Skin of body (tissue), 2 donors: ENCODE results near the gene KIF2A. TPM values are rescaled to one million over a fixed set of nuclear protein-coding genes. Genes with fewer than 3 reads are reported as not detected.

Source experiments
- DNase-seq: peaks from one replicate; lab custom pipeline; 2025; lab: John Stamatoyannopoulos, UW
- total RNA-seq: library from RNA; depleted of rRNA; stranded (reverse); fragments of >200 nt; gene quantifications from one replicate; pipeline ENCODE4 v1.2.3, GENCODE V29; 2014

The KIF2A gene
- total RNA-seq, 1 donor from 2014 or later = 55.8 TPM

DNA sequence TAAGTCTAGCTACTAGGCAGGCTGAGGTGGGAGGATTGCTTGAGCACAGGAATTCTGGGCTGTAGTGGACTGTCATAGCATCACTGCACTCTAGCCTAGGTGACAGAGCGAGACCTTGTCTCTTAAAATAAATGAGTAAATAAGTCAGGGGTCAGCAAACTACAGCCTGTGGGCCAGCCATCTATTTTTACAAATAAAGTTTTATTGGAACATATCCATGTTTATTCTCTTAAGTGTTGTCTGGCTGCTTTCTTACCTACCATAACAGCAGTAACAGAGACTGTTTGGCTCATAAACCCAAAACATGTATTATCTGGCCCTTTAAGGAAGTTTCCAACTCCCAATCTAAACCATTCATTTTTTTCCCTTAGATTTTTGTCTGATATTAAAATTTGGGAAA lies 68.1 kb downstream of the KIF2A start:
- DNase-seq = no peak

DNA sequence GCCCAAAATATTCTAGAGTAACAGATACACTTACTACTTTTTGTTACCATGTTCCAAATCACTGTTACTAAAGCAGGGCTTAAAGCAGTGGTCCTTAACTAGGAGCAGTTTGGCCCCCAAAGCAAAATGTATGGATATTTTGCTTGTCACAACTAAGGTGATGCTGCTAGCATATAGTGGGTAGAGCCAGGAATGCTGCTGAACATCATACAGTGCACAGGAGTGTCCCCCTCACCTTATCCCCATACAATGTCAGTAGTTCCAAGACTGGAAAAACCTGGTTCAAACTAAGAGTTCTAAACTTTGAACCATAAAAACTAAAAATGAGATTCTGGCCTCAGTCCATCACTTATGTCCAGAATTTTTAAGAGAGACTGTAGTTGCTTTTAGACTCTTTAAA lies 69.6 kb downstream of the KIF2A start:
- DNase-seq = no peak

- no peak for DNase-seq
Observed at GRCh38 chr5:62376064-62376463, 70.1 kb downstream of the KIF2A start.

DNA sequence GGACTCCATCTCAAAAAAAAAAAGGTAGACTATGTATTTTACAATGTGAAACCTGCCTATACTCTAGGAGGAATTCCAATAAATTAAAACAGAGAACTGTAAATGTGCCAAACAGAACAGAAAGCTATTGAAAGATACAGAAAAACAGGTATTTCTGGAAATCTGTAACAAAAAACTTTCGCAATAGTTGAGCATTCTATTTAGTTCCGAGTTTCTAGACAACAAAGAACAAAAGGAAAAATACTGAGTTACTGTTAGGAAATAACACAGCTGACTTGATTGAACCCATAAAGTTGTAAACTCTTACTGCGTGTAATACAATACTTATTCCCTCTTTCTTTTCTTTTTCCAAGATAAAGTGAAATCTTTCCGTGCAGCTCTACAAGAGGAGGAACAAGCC lies 79.1 kb downstream of the KIF2A start:
- DNase-seq = no peak

DNA sequence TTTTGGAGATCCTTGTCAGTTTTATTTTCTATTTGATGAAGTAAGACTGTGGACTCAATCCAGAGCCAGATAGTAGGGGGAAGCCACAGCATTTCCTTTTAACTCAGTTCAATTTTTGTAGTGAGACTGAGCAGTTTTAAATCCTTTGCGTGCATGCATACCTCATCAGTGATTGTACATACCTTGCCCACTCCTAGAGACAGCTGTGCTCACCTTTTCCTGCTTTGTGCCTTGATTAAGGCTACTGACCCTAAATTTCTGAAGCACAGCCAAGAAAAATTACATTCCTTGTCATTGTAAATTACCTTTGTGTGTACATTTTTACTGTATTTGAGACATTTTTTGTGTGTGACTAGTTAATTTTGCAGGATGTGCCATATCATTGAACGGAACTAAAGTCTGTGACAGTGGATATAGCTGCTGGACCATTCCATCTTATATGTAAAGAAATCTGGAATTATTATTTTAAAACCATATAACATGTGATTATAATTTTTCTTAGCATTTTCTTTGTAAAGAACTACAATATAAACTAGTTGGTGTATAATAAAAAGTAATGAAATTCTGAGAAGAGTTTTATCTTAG lies 79.9 kb downstream of the KIF2A start:
- DNase-seq = no peak

GRCh38 chr5:62386824-62387223 lies 80.8 kb downstream of the KIF2A start:
- DNase-seq = no peak

GRCh38 chr5:62395210-62395950 lies 89.4 kb downstream of the KIF2A start:
- DNase-seq = no peak

GRCh38 chr5:62403411-62404250 lies 97.6 kb downstream of the KIF2A start, which contains the start of gene DIMT1:
TSS of gene DIMT1 (minus strand) at chr5:62403905. CDS start at chr5:62403772, 133 bp downstream.
- DNase-seq = peak; percentile 98

GRCh38 chr5:62412549-62413329 lies 106.7 kb downstream of the KIF2A start, which contains the start of gene IPO11:
TSS of gene IPO11 (plus strand) at chr5:62412763. CDS start at chr5:62437280, 24,517 bp downstream.
- peak; percentile 99 for DNase-seq

DNA sequence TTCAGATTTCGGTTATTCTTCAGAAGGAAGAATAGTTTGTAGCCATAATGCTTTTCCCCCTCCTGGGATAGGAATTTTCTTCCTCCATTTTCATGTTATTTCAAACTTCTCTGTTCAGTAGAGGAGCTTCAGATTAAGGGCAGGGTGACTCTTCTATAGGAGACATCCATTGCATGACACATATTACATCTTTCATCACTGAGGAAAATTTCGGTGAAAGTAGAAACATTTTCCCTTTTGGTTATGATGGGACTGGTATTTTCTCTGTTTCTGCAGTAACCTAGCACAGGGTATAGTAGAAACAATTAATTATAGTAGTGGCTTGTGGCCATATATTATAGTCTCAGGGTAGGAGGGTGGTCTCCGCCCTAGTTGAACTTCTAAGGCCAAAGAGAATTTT lies 107.7 kb downstream of the KIF2A start:
- DNase-seq = no peak

DNA sequence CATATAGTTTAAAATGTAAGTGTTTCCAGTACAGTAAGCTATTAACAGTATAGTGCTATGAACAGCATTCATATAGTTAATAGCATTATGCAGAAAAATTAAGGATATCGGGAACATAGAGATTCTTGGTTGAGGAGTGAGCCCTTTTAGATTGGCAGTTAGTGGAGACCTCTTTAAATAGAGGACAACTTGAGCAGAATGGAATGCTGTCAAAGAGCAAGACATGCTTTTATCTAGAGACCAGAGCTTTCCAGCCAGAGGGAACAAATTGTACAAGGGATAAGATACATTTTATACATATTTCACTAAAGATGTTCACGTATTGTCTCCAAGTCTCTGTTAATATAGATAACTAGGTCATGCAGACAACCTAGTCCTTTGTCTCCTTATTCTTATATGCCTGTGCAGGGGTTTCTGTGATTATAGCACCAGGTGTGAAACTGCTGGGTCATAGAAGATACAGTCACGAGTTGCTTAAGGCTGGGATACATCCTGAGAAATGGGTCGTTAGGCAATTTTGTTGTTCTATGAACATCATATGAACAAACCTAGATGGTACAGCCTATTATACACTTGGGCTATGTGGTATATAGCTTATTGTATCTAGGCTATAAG lies 112.6 kb downstream of the KIF2A start:
- no peak for DNase-seq

DNA sequence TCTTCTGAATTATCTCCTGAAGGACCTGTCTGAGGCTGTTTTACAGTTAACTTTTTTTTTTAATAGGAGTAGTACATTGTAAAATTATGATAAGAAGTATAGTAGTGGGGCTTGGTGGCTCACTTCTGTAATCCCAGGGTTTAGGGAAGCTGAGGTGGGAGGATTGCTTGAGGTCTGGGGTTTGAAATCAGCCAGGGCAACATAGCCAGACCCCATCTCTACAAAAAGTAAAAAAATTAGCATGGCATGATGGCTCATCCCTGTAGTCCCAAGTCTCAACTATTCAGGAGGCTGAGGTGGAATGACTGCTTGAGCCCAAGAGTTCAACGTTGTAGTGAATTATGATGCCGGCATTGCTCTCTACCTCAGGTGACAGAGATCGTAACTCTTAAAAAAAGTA lies 113.6 kb downstream of the KIF2A start:
- DNase-seq = no peak

DNA sequence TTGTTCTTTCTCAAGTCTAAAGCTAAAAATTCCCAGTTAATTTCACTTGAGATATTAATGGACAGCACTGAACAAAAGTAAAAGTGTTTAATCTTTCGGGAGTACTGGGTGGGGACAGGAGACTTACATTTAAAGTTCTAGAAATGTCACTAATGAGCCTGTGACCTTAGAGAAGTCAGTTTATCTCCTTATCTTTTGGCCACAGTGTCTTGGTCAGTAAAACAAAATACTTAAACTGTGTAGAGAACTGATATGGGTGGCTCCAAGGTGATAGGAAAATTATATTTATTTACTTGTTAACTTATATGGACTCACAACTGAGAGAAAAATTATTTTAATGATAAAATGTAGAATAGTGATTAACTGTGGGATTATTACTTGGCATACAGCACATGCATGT lies 115.4 kb downstream of the KIF2A start:
- no peak for DNase-seq

DNA sequence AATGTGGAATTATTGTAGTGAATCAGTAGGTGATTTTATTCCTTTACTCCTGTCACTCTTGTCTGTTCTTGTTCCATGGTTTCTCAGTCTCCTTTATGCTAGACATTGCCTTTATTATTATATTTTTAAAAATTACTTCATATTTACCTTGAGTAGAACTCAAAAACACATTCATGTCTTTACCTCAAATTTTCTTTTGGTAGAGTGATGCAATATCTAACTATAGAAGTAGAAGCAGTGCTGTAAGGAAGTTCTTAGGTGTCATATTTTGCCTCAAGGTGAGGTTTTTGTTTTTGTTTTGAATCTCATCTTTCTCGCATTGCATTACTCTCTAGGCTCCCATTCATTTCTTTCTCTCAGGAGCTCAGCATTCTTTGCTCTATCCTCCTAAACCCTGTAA lies 118.8 kb downstream of the KIF2A start:
- no peak for DNase-seq

- no peak for DNase-seq
Observed at GRCh38 chr5:62431735-62432620, 126.0 kb downstream of the KIF2A start.

DNA sequence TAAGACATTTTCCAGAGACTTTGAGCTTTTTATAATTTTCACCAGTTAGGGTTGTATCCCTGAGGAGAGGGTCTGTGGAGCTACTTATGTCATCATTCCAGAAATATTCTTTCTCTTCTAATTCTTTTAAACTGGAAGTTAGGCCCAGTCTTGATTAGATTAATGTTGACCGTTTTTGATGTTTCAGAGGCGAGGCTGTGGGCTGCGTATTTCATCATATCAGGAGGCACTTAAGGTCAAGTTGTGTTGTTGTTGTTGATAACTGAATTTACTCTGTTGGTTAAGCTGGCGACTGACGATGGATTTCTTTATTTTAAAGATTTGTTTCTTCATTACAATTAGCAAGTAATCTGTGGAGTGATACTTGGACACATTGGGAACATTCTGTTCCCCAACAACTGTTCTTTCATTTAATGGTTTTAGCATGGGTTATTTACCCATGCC lies 126.6 kb downstream of the KIF2A start:
- DNase-seq = no peak
